Prostate gland (tissue), 2 donors: ENCODE results near the gene SERINC1. TPM values are rescaled to one million over a fixed set of nuclear protein-coding genes. Genes with fewer than 3 reads are reported as not detected.

Experiments used
- DNase-seq: peaks from one replicate; pipeline ENCODE4 v3.0.0-alpha.2; 2019; ENCODE audit warnings: low spot score
- H3K27ac ChIP-seq, 2 donors: fragments of 200-600 bp; sonication (generic); 2 replicates each; pipeline ENCODE4 v1.5.1; 2017 to 2019
- H3K27me3 ChIP-seq: fragments of 200-600 bp; sonication (generic); replicated peaks from 2 replicates; pipeline ENCODE4 v1.5.1; 2019; ENCODE audit not compliant: insufficient read depth
- H3K36me3 ChIP-seq, 2 donors: fragments of 200-600 bp; sonication (generic); 1 replicate in 1 of 2; 2 replicates in 1 of 2; pipeline versions ENCODE4 v1.5.1 to v1.8.1; 2017 to 2019
- H3K4me1 ChIP-seq: fragments of 200-600 bp; sonication (generic); replicated peaks from 2 replicates; pipeline ENCODE4 v1.5.1; 2019
- H3K4me3 ChIP-seq, 2 donors: fragments of 200-600 bp; sonication (generic); 2 replicates each; pipeline ENCODE4 v1.5.1; 2017 to 2019
- H3K9me3 ChIP-seq: fragments of 200-600 bp; sonication (generic); 2 replicates; pipeline ENCODE4 v1.5.1; 2017
- POLR2A ChIP-seq: fragments of 450-650 bp; IDR thresholded peaks from one replicate; pipeline ENCODE4 v1.6.1; 2016; ENCODE audit warnings: antibody characterized with exemption, mild to moderate bottlenecking
- POLR2AphosphoS5 ChIP-seq: sonication (generic); formaldehyde crosslinking; IDR thresholded peaks from one replicate; pipeline ENCODE4 v1.6.1; 2017; ENCODE audit warnings: antibody characterized with exemption
- WGBS: methylation state at CpG from one replicate; pipeline ENCODE4 v1.1.5; 2018; 5-methylcytosine and 5-hydroxymethylcytosine counted together
- intact Hi-C: fragments of 100-400 bp; cut with DNase I; formaldehyde crosslinking; loops from one replicate; pipeline ENCODE4 v1.14.2; 2022
- small RNA-seq, 2 donors: library from RNA; depleted of rRNA; stranded (forward); fragments of <200 nt; gene quantifications; one replicate each; pipeline ENCODE3, GENCODE V24; 2016
- total RNA-seq, 2 donors: library from RNA; depleted of rRNA; stranded (reverse); fragments of >200 nt; gene quantifications; one replicate each; pipeline ENCODE4 v1.1.0, GENCODE V29; 2016
- TF ChIP-seq, protein P1 (sequence below), 4 experiments: fragments of 200-600 bp in 2 of 4; fragments of 450-650 bp in 2 of 4; sonication (generic) in 2 of 4; IDR thresholded peaks; 1 replicate in 3 of 4; 2 replicates in 1 of 4; pipeline ENCODE4 v1.5.1; 2016 to 2019; ENCODE audit warnings: antibody characterized with exemption in 4 of 4, mild to moderate bottlenecking in 2 of 4, moderate library complexity in 2 of 4

SERINC1 gene
- total RNA-seq, 2 donors from 2014 or later = 159 to 165 TPM

DNA sequence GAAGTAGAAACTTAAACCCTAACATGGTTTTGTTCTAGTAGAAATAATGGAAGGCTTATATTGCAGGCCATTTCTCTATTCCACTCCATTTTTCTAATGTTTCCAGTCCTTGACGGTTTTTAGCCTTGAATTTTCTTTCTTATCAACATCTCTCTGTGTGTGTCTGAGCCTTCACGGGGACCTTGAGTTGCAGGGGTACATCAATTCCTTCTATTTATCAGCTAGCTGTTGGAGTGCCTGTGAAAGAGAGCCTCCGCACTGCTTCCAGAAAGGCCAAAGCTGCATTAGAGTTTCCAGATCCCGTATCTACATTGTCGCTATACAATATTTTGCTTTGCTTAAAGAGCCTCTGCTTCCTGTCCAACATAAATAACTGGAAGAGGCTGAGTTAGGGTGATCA lies 77.6 kb downstream of the SERINC1 start:
- H3K4me3 ChIP-seq = no peak overlapping the region
- H3K27ac ChIP-seq = no peak overlapping the region
- TF ChIP-seq POLR2AphosphoS5 = no peak
- no peak for TF ChIP-seq POLR2A
- TF ChIP-seq, protein P1, sequence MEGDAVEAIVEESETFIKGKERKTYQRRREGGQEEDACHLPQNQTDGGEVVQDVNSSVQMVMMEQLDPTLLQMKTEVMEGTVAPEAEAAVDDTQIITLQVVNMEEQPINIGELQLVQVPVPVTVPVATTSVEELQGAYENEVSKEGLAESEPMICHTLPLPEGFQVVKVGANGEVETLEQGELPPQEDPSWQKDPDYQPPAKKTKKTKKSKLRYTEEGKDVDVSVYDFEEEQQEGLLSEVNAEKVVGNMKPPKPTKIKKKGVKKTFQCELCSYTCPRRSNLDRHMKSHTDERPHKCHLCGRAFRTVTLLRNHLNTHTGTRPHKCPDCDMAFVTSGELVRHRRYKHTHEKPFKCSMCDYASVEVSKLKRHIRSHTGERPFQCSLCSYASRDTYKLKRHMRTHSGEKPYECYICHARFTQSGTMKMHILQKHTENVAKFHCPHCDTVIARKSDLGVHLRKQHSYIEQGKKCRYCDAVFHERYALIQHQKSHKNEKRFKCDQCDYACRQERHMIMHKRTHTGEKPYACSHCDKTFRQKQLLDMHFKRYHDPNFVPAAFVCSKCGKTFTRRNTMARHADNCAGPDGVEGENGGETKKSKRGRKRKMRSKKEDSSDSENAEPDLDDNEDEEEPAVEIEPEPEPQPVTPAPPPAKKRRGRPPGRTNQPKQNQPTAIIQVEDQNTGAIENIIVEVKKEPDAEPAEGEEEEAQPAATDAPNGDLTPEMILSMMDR (IDR thresholded peaks at IDR 0.05) = no peak
- 89% methylated on average over 5 of the region's 5 CpGs for WGBS
- H3K36me3 ChIP-seq = no peaks in the 10 kb centered on the region
- H3K4me1 ChIP-seq = no peaks in the 10 kb centered on the region
- no peaks in the 10 kb centered on the region for H3K9me3 ChIP-seq
- no peak for DNase-seq
- no peaks in the 10 kb centered on the region for H3K27me3 ChIP-seq
- intact Hi-C loops = no loop called here

DNA sequence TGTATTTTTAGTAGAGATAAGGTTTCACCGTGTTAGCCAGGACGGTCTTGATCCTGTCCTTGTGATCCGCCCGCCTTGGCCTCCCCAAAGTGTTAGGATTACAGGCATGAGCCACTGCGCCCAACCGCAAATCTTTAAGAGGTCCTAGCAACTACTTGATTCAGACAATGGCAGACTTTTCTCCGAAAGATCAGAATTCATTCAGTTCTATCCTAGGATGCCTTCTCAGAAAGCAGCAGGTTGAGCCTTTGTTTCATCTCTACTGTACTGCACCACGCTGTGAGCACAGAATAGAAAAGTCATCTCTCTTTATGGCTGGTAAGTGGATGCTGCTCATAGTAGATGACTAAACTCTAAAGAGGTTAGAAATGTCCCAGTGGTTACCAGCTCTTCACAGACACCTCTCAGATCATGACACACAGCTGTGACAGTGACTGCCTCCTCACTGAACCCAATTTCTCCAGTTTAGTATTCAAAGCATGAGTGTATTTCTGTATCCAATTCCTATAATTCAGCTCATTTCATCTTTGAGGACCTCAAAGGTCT lies 78.2 kb downstream of the SERINC1 start:
- Histone ChIP-seq H3K4me3 (no peak overlapping the region), H3K36me3 (no peaks in the 10 kb centered on the region), H3K27me3 (no peaks in the 10 kb centered on the region), H3K9me3 (no peaks in the 10 kb centered on the region), H3K4me1 (no peaks in the 10 kb centered on the region), H3K27ac (no peak overlapping the region)
- WGBS = 62% methylated on average over 8 of the region's 8 CpGs
- intact Hi-C loops = no loop called here
- TF ChIP-seq POLR2AphosphoS5 (no peak), POLR2A (no peak)
- TF ChIP-seq, protein P1 (IDR thresholded peaks at IDR 0.05) = no peak
- no peak for DNase-seq

Small RNAs within 50 kb of the gene (small RNA-seq; reads per million reads assigned to genes)
- 0 reads per million in 2 donors for gene Z99129.1

Other genes with a start within 250 kb of the SERINC1 start
- gene HSF2, start 72.2 kb downstream of the SERINC1 start, total RNA-seq = 10 to 100 TPM; 13.8 to 59.5 TPM
- 10 to 100 TPM in 1 of 2 donors, 1 to 10 TPM in 1; 2.6 to 12.8 TPM for gene PKIB, start 138.6 kb upstream of the SERINC1 start, total RNA-seq